HG03457 (cell line): ENCODE results near the gene TREML4.
"Not testable (repeated sequence)": the region's sequence is repeated elsewhere in the genome, so short reads cannot be mapped to it uniquely, and the experiment has no call there.

Experiments
- ATAC-seq: cut with Tn5 transposase; IDR thresholded peaks from one replicate; pipeline ENCODE4 v1.9.1; 2021; ENCODE audit warnings: moderate number of reproducible peaks; ENCODE audit not compliant: unreplicated experiment

Gene TREML4

GRCh38 chr6:41228096-41228495, at the start of gene TREML4:
Gene TREML4, plus strand, starts transcription at chr6:41228349. Its CDS starts 79 bp downstream, at chr6:41228428.
- no peak for ATAC-seq

GRCh38 chr6:41179163-41179562, 49.0 kb upstream of the TREML4 start:
- no peak for ATAC-seq

- ATAC-seq = no peak
Measured at GRCh38 chr6:41181566-41181965, 46.6 kb upstream of the TREML4 start.

GRCh38 chr6:41182069-41183034, 45.8 kb upstream of the TREML4 start:
- ATAC-seq = no peak

GRCh38 chr6:41184761-41185160, 43.4 kb upstream of the TREML4 start:
- ATAC-seq = no peak

GRCh38 chr6:41186031-41186562, 42.1 kb upstream of the TREML4 start:
- ATAC-seq = no peak

- ATAC-seq = no peak
Measured at GRCh38 chr6:41187924-41188886, 39.9 kb upstream of the TREML4 start.

- not testable (repeated sequence) for ATAC-seq
Measured at GRCh38 chr6:41189046-41189445, 39.1 kb upstream of the TREML4 start.

GRCh38 chr6:41189967-41190366, 38.2 kb upstream of the TREML4 start:
- ATAC-seq = no peak

GRCh38 chr6:41190791-41191190, 37.4 kb upstream of the TREML4 start:
- no peak for ATAC-seq

GRCh38 chr6:41191569-41191968, 36.6 kb upstream of the TREML4 start:
- no peak for ATAC-seq

GRCh38 chr6:41193171-41193734, 34.9 kb upstream of the TREML4 start:
- no peak for ATAC-seq

GRCh38 chr6:41193884-41194283, 34.3 kb upstream of the TREML4 start:
- no peak for ATAC-seq

- ATAC-seq = no peak
Measured at GRCh38 chr6:41194386-41194785, 33.8 kb upstream of the TREML4 start.

- no peak for ATAC-seq
Measured at GRCh38 chr6:41197234-41197633, 30.9 kb upstream of the TREML4 start.

GRCh38 chr6:41199552-41200246, 28.4 kb upstream of the TREML4 start:
- peak; percentile 45 for ATAC-seq

- peak; percentile 24 for ATAC-seq
Measured at GRCh38 chr6:41200296-41200900, 27.8 kb upstream of the TREML4 start.

- no peak for ATAC-seq
Measured at GRCh38 chr6:41200901-41201763, 27.0 kb upstream of the TREML4 start, which contains the start of gene TREML2. Gene TREML2, minus strand, starts transcription at chr6:41201149. Its CDS starts 141 bp downstream, at chr6:41201008.

GRCh38 chr6:41201764-41202173, 26.4 kb upstream of the TREML4 start:
- ATAC-seq = no peak
